ENCODE measurements around the gene UIMC1. TPM values are rescaled to one million over a fixed set of nuclear protein-coding genes. Genes with fewer than 3 reads are reported as not detected.
"Not testable (repeated sequence)": the region's sequence is repeated elsewhere in the genome, so short reads cannot be mapped to it uniquely, and the experiment has no call there.

The UIMC1 gene
- total and polyA plus RNA-seq, 7 donors: 18.0 to 96.1 (median 40.2) TPM

GRCh38 chr5:176995896-176996767 lies 10.4 kb downstream of the UIMC1 start:
- Histone ChIP-seq H3K9me3 (no peaks in the 10 kb centered on the region), H3K36me3 (no peaks in the 10 kb centered on the region), H3K4me3 (no peak overlapping the region), H3K27me3 (no peaks in the 10 kb centered on the region), H3K4me1 (peaks cover 0 to 21% (median 18%) of the 10 kb centered on the region in 4 donors), H3K27ac (peak overlapping the region in 1 of 4 donors; percentile 7)
- no peak for TF ChIP-seq POLR2A (IDR thresholded peaks at IDR 0.05)
- TF ChIP-seq CTCF (IDR thresholded peaks at IDR 0.05): no peak
- no peak for TF ChIP-seq POLR2AphosphoS5 (IDR thresholded peaks at IDR 0.05)
- no peak for TF ChIP-seq EP300 (IDR thresholded peaks at IDR 0.05)
- no peak for DNase-seq
- intact Hi-C loops (cut with DNase I): no loop called here
- 57 to 61% methylated on average over 4 of the region's 4 CpGs for WGBS, 2 donors

GRCh38 chr5:176995122-176995490 lies 11.5 kb downstream of the UIMC1 start:
- 86 to 97% methylated on average over 3 of the region's 3 CpGs for WGBS, 2 donors
- peak overlapping the region in 2 of 4 donors; percentile 21 to 33 for H3K27ac ChIP-seq

GRCh38 chr5:176994460-176995121 lies 12.0 kb downstream of the UIMC1 start:
- Histone ChIP-seq H3K27me3 (no peaks in the 10 kb centered on the region), H3K36me3 (no peaks in the 10 kb centered on the region), H3K27ac (peak overlapping the region in 2 of 4 donors; percentile 21 to 33), H3K9me3 (no peaks in the 10 kb centered on the region), H3K4me3 (no peak overlapping the region), H3K4me1 (peaks cover 0 to 21% (median 16%) of the 10 kb centered on the region in 4 donors)
- TF ChIP-seq EP300 (IDR thresholded peaks at IDR 0.05) (no peak), POLR2AphosphoS5 (IDR thresholded peaks at IDR 0.05) (no peak), CTCF (IDR thresholded peaks at IDR 0.05) (no peak), POLR2A (IDR thresholded peaks at IDR 0.05) (no peak)
- no peak for DNase-seq
- WGBS, 2 donors: 72 to 90% methylated on average over 7 of the region's 7 CpGs
- intact Hi-C loops (cut with DNase I): no loop called here

More at GRCh38 chr5:176995122-176995490, 11.5 kb downstream of the UIMC1 start:
- no peaks in the 10 kb centered on the region for H3K36me3 ChIP-seq
- peaks cover 0 to 21% (median 16%) of the 10 kb centered on the region in 4 donors for H3K4me1 ChIP-seq
- H3K4me3 ChIP-seq: no peak overlapping the region
- no peak for DNase-seq
- intact Hi-C loops (cut with DNase I): no loop called here
- no peaks in the 10 kb centered on the region for H3K27me3 ChIP-seq
- no peak for TF ChIP-seq POLR2A (IDR thresholded peaks at IDR 0.05)
- no peak for TF ChIP-seq EP300 (IDR thresholded peaks at IDR 0.05)
- TF ChIP-seq POLR2AphosphoS5 (IDR thresholded peaks at IDR 0.05): no peak
- no peak for TF ChIP-seq CTCF (IDR thresholded peaks at IDR 0.05)
- H3K9me3 ChIP-seq: no peaks in the 10 kb centered on the region

- intact Hi-C loops (cut with DNase I); H3K27ac ChIP-seq; H3K36me3 ChIP-seq; H3K9me3 ChIP-seq; H3K27me3 ChIP-seq; DNase-seq; H3K4me3 ChIP-seq: not testable (repeated sequence)
- 83 to 89% methylated on average over 3 of the region's 3 CpGs for WGBS, 2 donors
- peaks cover 0 to 21% (median 16%) of the 10 kb centered on the region in 4 donors for H3K4me1 ChIP-seq
These were observed 13.5 kb downstream of the UIMC1 start for GRCh38 chr5:176993081-176993480.

GRCh38 chr5:176987583-176987982 lies 19.0 kb downstream of the UIMC1 start:
- Histone ChIP-seq H3K27me3 (no peaks in the 10 kb centered on the region), H3K4me1 (no peaks in the 10 kb centered on the region), H3K9me3 (no peaks in the 10 kb centered on the region), H3K27ac (no peak overlapping the region), H3K36me3 (no peaks in the 10 kb centered on the region), H3K4me3 (no peak overlapping the region)
- intact Hi-C loops (cut with DNase I): no loop called here
- DNase-seq: no peak
- TF ChIP-seq EP300 (IDR thresholded peaks at IDR 0.05) (no peak), CTCF (IDR thresholded peaks at IDR 0.05) (no peak), POLR2AphosphoS5 (IDR thresholded peaks at IDR 0.05) (no peak), POLR2A (IDR thresholded peaks at IDR 0.05) (no peak)
- WGBS, 2 donors: 90% methylated on average over 3 of the region's 3 CpGs
